MM.1S (cell line): ENCODE data around the gene TUBG2.

Experiments used
- DNase-seq: peaks from one replicate; pipeline ENCODE4 v3.0.0-alpha.2; 2015
- H2AFZ ChIP-seq: fragments of 300-600 bp; sonication (generic); 2 replicates; pipeline ENCODE4 v1.6.0; 2016; ENCODE audit warnings: antibody characterized with exemption, low read length
- H3F3A ChIP-seq: fragments of 300-600 bp; sonication (generic); 2 replicates; pipeline ENCODE4 v1.6.1; 2016; ENCODE audit warnings: mild to moderate bottlenecking, antibody characterized with exemption, low read length, moderate library complexity, mixed read lengths; ENCODE audit not compliant: insufficient read depth
- H3K27ac ChIP-seq: fragments of 300-600 bp; sonication (generic); 2 replicates; pipeline ENCODE4 v1.5.1; 2016; ENCODE audit warnings: mild to moderate bottlenecking, low read length
- H3K27me3 ChIP-seq: fragments of 300-600 bp; sonication (generic); replicated peaks from 2 replicates; pipeline ENCODE4 v1.6.0; 2016; ENCODE audit warnings: low read length; ENCODE audit not compliant: insufficient read depth
- H3K36me3 ChIP-seq: fragments of 300-600 bp; sonication (generic); replicated peaks from 2 replicates; pipeline ENCODE4 v1.6.1; 2016; ENCODE audit warnings: mild to moderate bottlenecking, low read length, mixed read lengths; ENCODE audit not compliant: insufficient read depth
- H3K4me1 ChIP-seq: fragments of 300-600 bp; sonication (generic); 2 replicates; pipeline ENCODE4 v1.6.1; 2016; ENCODE audit warnings: low read length, mixed read lengths
- H3K4me2 ChIP-seq: fragments of 300-600 bp; sonication (generic); 2 replicates; pipeline ENCODE4 v1.6.0; 2016; ENCODE audit warnings: low read depth, low read length
- H3K4me3 ChIP-seq: fragments of 300-600 bp; sonication (generic); 2 replicates; pipeline ENCODE4 v1.5.1; 2016; ENCODE audit warnings: low read length, mixed read lengths
- H3K79me2 ChIP-seq: fragments of 300-600 bp; sonication (generic); 2 replicates; pipeline ENCODE4 v1.6.1; 2016; ENCODE audit warnings: mixed run types, low read length, mixed read lengths
- H3K9ac ChIP-seq: fragments of 300-600 bp; sonication (generic); 2 replicates; pipeline ENCODE4 v1.6.1; 2016; ENCODE audit warnings: low read length, mixed read lengths
- H3K9me2 ChIP-seq: fragments of 300-600 bp; sonication (generic); replicated peaks from 2 replicates; pipeline ENCODE4 v1.6.1; 2016; ENCODE audit warnings: mild to moderate bottlenecking, low read length, mixed read lengths; ENCODE audit not compliant: insufficient read depth
- H3K9me3 ChIP-seq: fragments of 300-600 bp; sonication (generic); replicated peaks from 2 replicates; pipeline ENCODE4 v1.6.1; 2016; ENCODE audit warnings: mild to moderate bottlenecking, low read length, mixed read lengths; ENCODE audit not compliant: insufficient read depth
- H4K20me1 ChIP-seq: fragments of 300-600 bp; sonication (generic); 2 replicates; pipeline ENCODE4 v1.6.1; 2016; ENCODE audit warnings: mild to moderate bottlenecking, low read length, moderate library complexity, mixed read lengths; ENCODE audit not compliant: insufficient read depth
- CTCF ChIP-seq: fragments of 300-600 bp; sonication (generic); IDR thresholded peaks from 2 replicates; pipeline ENCODE4 v1.5.1; 2016; ENCODE audit warnings: antibody characterized with exemption, low read length, mixed read lengths
- EZH2 ChIP-seq: fragments of 300-600 bp; sonication (generic); optimal IDR thresholded peaks from 2 replicates; pipeline ENCODE3; 2017; ENCODE audit warnings: low read depth, mild to moderate bottlenecking, antibody characterized with exemption, low read length, mixed read lengths
- EZH2phosphoT487 ChIP-seq: fragments of 300-600 bp; sonication (generic); IDR thresholded peaks from 2 replicates; pipeline ENCODE4 v1.6.1; 2018; ENCODE audit warnings: antibody characterized with exemption, low read length

TUBG2 gene

DNA sequence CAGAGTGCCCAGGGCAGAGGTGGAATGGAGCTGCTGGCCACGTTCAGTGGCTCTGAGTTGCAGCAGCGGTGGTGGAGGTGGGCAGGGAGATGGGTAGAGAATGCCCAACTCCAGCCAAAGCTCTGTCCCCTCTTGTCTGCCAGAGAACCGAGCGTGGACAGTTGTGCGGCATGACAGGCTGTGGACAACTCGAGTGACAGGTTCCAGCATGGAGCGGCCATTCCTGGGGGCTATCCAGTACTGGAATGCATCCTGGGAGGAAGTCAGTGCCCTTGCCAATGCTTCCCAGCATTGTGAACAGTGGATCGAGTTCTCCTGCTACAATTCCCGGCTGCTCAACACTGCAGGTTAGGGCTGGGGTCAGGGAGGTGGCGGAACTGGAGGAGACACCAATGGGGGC is 31.5 kb downstream of the TUBG2 start:
- no peaks in the 10 kb centered on the region for H3K4me1 ChIP-seq
- TF ChIP-seq EZH2: no peak
- TF ChIP-seq CTCF: no peak
- TF ChIP-seq EZH2phosphoT487: no peak
- no peaks in the 10 kb centered on the region for H3F3A ChIP-seq
- H3K9me3 ChIP-seq: no peaks in the 10 kb centered on the region
- H3K9me2 ChIP-seq: no peaks in the 10 kb centered on the region
- no peak overlapping the region for H3K4me2 ChIP-seq
- H3K4me3 ChIP-seq: no peak overlapping the region
- no peak for DNase-seq
- H3K27me3 ChIP-seq: no peaks in the 10 kb centered on the region
- H3K27ac ChIP-seq: no peak overlapping the region
- no peak overlapping the region for H3K9ac ChIP-seq
- no peaks in the 10 kb centered on the region for H4K20me1 ChIP-seq
- no peak overlapping the region for H2AFZ ChIP-seq
- H3K79me2 ChIP-seq: no peaks in the 10 kb centered on the region
- no peaks in the 10 kb centered on the region for H3K36me3 ChIP-seq

DNA sequence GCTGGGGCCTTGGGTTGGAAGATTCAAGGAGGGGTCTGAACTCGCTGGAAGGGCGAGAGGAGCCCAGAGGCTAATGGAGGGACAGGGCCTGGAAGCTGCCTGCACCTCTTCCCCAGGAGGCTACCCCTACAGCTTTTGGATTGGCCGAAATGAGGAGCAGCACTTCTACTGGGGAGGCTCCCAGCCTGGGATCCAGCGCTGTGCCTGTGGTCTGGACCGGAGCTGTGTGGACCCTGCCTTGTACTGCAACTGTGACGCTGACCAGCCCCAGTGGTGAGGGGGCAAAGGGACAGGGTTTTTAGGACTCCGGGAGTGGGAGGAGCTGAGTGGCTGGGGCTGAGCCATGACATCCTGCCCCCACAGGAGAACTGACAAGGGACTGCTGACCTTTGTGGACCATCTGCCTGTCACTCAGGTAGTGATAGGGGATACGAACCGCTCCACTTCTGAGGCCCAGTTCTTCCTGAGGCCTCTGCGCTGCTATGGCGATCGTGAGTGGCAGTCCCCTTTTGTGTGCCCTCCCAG is 32.0 kb downstream of the TUBG2 start:
- DNase-seq: no peak
- Histone ChIP-seq H3K9me3 (no peaks in the 10 kb centered on the region), H3K36me3 (no peaks in the 10 kb centered on the region), H3K27me3 (no peaks in the 10 kb centered on the region), H3K27ac (no peak overlapping the region), H2AFZ (no peak overlapping the region), H3K9ac (no peak overlapping the region), H3K4me3 (no peak overlapping the region), H3K79me2 (no peaks in the 10 kb centered on the region), H3K4me2 (no peak overlapping the region), H3K4me1 (no peaks in the 10 kb centered on the region), H3K9me2 (no peaks in the 10 kb centered on the region), H4K20me1 (no peaks in the 10 kb centered on the region), H3F3A (no peaks in the 10 kb centered on the region)
- TF ChIP-seq EZH2phosphoT487: no peak
- no peak for TF ChIP-seq CTCF
- no peak for TF ChIP-seq EZH2

- Histone ChIP-seq H3K4me1 (no peaks in the 10 kb centered on the region), H3F3A (no peaks in the 10 kb centered on the region), H3K79me2 (no peaks in the 10 kb centered on the region), H2AFZ (no peak overlapping the region), H3K36me3 (no peaks in the 10 kb centered on the region), H3K9ac (no peak overlapping the region), H3K4me3 (no peak overlapping the region), H3K27me3 (no peaks in the 10 kb centered on the region), H3K4me2 (no peak overlapping the region), H3K9me2 (no peaks in the 10 kb centered on the region), H4K20me1 (no peaks in the 10 kb centered on the region), H3K9me3 (no peaks in the 10 kb centered on the region), H3K27ac (no peak overlapping the region)
- DNase-seq: no peak
- TF ChIP-seq EZH2phosphoT487 (no peak), CTCF (no peak), EZH2 (no peak)
Measured at GRCh38 chr17:42692489-42692888, 33.4 kb downstream of the TUBG2 start.
